Neural progenitor cell (in vitro differentiated cells): ENCODE results near the gene FAM13C.

Source experiments
- EZH2 ChIP-seq: fragments of 200-600 bp; sonication (generic); IDR thresholded peaks from 2 replicates; pipeline ENCODE4 v1.6.1; 2017; ENCODE audit warnings: antibody characterized with exemption, mild to moderate bottlenecking, moderate library complexity
- EZH2phosphoT487 ChIP-seq: fragments of 200-600 bp; sonication (generic); IDR thresholded peaks from 2 replicates; pipeline ENCODE4 v1.6.1; 2017; ENCODE audit warnings: antibody characterized with exemption
- TF ChIP-seq, protein P1 (sequence below): fragments of 200-600 bp; sonication (generic); IDR thresholded peaks from 2 replicates; pipeline ENCODE4 v1.5.1; 2017; ENCODE audit warnings: antibody characterized with exemption, mild to moderate bottlenecking

- TF ChIP-seq, protein P1, sequence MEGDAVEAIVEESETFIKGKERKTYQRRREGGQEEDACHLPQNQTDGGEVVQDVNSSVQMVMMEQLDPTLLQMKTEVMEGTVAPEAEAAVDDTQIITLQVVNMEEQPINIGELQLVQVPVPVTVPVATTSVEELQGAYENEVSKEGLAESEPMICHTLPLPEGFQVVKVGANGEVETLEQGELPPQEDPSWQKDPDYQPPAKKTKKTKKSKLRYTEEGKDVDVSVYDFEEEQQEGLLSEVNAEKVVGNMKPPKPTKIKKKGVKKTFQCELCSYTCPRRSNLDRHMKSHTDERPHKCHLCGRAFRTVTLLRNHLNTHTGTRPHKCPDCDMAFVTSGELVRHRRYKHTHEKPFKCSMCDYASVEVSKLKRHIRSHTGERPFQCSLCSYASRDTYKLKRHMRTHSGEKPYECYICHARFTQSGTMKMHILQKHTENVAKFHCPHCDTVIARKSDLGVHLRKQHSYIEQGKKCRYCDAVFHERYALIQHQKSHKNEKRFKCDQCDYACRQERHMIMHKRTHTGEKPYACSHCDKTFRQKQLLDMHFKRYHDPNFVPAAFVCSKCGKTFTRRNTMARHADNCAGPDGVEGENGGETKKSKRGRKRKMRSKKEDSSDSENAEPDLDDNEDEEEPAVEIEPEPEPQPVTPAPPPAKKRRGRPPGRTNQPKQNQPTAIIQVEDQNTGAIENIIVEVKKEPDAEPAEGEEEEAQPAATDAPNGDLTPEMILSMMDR: no peak
- TF ChIP-seq EZH2: no peak
- no peak for TF ChIP-seq EZH2phosphoT487
These were observed 118.6 kb downstream of the FAM13C start for GRCh38 chr10:59243611-59244195.
